Right hindlimb (tissue), 1 donor: ENCODE data around the gene ANKRD37.
"Not testable (repeated sequence)": the region's sequence is repeated elsewhere in the genome, so short reads cannot be mapped to it uniquely, and the experiment has no call there.

Experiments
- DNase-seq: peaks from one replicate; pipeline ENCODE4 v3.0.0-alpha.2; 2018

Gene ANKRD37, protein sequence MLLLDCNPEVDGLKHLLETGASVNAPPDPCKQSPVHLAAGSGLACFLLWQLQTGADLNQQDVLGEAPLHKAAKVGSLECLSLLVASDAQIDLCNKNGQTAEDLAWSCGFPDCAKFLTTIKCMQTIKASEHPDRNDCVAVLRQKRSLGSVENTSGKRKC

GRCh38 chr4:185396724-185397385 lies at the start of gene ANKRD37:
Gene ANKRD37 (plus strand): TSS chr4:185396841. CDS start chr4:185396924, 83 bp downstream.
- DNase-seq: peak; percentile 61

GRCh38 chr4:185346975-185347601 lies 49.6 kb upstream of the ANKRD37 start:
- DNase-seq: no peak

- no peak for DNase-seq
Measured at GRCh38 chr4:185351691-185352090, 45.0 kb upstream of the ANKRD37 start.

GRCh38 chr4:185352202-185352601 lies 44.4 kb upstream of the ANKRD37 start:
- DNase-seq: no peak

DNA sequence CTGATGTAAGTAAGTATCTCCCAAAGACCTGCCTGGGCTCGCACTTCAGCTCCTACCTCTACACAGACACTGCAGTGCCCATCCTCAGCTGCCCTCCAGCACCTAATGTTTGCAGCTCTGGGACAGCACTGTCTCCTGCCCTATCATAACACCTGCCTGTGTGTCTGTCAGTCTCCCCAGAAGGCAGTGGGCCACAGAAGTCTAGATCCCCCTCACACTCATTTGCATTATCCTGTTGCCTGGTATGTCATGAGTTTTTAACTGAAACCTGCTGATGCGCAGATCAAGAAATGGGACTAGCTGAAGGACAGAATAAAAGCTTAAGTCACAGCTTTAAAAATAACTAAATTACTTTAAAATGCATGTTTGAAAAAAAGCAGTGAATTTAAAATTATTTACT lies 43.9 kb upstream of the ANKRD37 start:
- no peak for DNase-seq

DNA sequence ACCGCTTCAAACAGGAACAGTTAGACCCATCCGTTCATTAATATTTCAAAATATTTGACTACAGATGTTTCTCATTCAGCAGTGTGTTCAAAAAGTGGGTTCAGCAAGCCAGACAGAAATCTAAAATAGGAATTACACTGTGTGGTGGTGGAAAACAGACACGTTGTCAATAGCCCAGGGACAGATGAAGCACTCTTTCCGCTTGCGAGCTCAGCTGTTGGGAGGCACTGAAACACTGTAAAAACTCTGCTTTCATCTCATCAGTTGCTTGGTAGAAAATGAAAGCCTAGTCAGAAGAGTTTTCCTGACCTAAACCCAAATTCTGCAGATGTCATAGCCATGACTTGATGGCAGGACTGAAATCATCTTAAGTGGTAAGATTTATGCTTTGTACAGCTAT lies 39.4 kb upstream of the ANKRD37 start:
- DNase-seq: peak; percentile 59

GRCh38 chr4:185357733-185358440 lies 38.8 kb upstream of the ANKRD37 start:
- DNase-seq: no peak

DNA sequence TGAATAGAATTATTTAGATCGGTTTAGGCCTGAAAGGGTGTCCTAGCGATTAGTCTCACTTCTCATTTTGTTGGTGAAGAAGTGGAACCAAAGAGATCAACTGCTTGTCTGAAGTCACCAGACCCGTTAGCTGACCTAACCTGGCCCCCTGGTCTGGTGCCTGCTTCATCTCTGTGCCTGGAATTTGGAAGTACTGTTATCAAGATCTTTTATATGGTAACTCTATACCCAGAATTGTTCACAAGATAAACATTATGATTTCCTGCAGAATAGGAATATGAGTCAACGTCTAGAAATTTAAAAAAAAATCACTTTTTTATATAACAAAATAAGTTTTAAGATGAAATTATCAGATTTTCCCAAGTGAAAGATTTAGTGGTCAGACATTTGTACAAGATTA lies 38.1 kb upstream of the ANKRD37 start:
- DNase-seq: no peak

DNA sequence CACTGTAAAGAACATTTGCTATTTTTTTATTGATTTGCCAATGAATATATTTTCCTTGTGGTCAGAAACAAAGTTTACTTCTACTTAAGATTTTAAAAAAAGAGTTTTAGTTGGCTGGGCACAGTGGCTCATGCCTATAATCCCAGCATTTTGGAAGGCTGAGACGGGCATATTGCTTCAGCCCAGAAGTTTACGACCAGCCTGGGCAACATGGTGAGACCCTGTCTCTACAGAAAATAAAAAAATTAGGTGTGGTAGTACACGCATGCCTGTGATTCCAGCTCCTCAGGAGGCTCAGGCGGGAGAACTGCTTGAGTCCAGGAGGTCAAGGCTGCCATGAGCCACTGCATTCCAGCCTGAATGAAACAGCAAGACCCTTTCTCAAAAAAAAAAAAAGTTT lies 37.7 kb upstream of the ANKRD37 start:
- no peak for DNase-seq

- DNase-seq: no peak
Measured at GRCh38 chr4:185359767-185360446, 36.7 kb upstream of the ANKRD37 start.

GRCh38 chr4:185361872-185362271 lies 34.8 kb upstream of the ANKRD37 start:
- no peak for DNase-seq

GRCh38 chr4:185362570-185362969 lies 34.1 kb upstream of the ANKRD37 start:
- not testable (repeated sequence) for DNase-seq

DNA sequence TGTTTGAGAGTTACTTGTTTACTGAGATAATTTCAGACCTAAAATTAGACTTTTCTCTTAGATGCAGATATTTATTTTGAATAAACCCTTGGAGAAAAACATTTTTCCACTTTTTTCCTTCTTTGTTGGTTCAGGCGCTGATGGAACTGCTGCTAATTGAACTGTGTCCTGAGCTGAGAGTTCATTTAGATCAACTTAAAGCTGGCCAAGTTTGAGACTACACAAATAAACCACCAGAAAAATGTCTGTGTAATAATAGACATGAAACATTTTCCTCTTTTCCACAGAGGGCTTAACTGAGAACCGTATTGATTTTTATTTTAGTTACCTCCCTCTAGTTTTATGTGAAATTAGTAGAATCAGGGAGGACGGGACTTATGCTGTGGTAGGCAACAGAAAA lies 33.4 kb upstream of the ANKRD37 start:
- no peak for DNase-seq

DNA sequence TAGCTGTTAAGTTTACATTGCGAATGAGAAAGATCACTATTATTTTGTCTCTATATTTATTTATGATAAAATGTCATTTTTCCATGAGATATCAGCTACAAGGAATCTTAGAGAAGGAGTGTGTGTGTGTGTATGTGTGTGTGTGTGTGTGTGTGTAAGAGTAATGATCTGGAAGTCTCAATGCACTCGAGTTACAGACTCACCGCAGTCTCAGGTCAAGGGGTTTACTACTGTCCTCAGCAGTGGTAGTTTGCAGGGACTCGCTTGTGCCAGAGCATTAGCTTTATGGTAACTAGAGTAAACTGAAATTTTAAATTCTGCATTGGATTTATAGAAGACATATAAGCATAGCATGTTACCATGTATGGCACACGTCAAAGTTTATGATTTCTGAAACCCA lies 31.8 kb upstream of the ANKRD37 start:
- no peak for DNase-seq

GRCh38 chr4:185369731-185370130 lies 26.9 kb upstream of the ANKRD37 start:
- DNase-seq: no peak

GRCh38 chr4:185370268-185370949 lies 26.2 kb upstream of the ANKRD37 start:
- no peak for DNase-seq

GRCh38 chr4:185371702-185372101 lies 24.9 kb upstream of the ANKRD37 start:
- no peak for DNase-seq

DNA sequence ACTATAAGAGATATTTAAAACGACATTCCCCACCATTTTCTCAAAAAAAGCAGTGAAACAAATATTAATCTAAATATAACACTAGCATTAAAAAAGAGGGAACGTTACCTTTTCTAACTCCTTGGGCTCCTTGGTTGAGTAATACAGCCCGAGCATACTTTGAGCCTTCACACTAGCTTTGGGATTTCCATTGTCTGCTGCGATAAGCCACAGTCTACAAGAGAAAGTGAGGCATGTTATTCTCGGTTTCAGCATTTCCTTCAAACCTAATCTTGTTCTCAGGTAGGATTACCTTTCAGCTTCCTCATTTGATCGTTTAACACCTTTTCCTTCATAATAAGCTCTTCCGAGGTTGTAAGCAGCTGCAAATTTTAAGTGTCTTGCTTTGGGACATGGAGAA lies 22.6 kb upstream of the ANKRD37 start:
- DNase-seq: no peak

DNA sequence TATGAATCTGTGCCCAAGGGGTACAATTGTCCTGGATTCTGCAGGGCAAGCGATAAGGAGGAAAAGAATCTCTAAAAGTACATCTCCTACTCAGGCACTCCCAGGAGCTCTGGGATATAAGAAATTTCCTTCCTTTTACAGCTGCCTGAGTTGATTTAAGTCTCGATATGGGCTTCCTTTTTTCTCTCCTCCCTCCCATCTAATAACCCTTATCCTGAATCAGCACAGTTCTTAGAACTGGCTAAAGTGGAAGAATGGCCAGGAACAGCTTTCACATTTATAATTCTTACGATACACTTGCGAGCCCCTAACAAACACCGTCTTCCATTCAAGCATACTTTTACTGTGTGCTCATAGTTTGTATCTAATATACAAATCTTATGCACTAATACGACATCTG lies 22.1 kb upstream of the ANKRD37 start:
- no peak for DNase-seq

GRCh38 chr4:185378264-185378663 lies 18.4 kb upstream of the ANKRD37 start:
- DNase-seq: no peak

DNA sequence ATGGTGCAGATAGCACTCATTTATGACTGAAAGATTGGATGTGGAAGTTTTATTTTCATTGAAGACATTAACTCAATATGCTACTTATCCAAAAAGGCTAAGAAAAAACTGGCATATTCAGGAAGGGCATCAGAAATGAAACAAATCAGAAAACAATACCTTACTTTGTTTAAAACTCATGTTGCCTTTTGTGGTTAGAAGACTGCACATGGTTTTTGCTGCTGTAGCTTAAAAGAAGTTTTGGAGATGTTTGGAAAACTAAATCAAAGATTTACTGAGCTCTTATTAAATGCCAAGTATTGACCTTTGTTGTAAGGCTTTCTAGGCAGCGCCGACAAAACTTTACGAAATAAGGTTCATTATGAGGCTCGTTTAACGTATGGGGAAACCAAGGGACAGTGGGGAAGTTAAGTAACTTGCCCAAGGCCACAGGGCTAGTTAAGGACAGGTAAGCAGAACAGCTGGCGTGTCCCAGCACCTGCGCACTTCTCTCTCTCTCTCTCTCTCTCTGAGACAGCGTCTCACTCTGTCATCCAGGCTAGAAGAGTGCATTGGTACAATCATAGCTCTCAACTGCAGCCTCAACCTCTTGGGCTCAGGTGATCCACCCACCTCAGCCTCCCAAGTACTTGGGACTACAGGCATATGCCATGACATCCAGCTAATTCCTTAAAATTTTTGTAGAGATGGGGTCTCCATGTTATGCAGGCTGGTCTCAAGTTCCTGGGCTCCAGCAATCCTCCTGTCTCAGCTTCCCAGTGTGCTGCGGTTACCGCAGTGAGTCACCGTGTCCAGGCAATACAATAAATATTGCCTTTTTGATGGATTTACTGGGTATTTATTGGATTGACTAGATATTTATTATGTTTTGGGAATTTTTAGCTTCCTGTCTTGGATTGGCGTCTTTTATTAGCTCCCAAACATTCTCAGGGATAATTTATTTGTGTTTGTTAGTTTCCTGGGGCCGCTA lies 17.0 kb upstream of the ANKRD37 start:
- DNase-seq: no peak
